Fibroblast of the aortic adventitia (primary cell): ENCODE measurements around the gene LIPA. TPM values are rescaled to one million over a fixed set of nuclear protein-coding genes. Genes with fewer than 3 reads are reported as not detected.

ENCODE experiments used
- DNase-seq: peaks from one replicate; pipeline ENCODE4 v3.0.0-alpha.2; 2010; ENCODE audit warnings: low read depth
- H3K4me3 ChIP-seq: 2 replicates; pipeline ENCODE4 v1.5.1; 2011; ENCODE audit warnings: low read depth, mild to moderate bottlenecking, control low read depth, low read length, moderate library complexity
- CTCF ChIP-seq: IDR thresholded peaks from 2 replicates; pipeline ENCODE4 v1.5.1; 2011; ENCODE audit warnings: mild to moderate bottlenecking, low read length, control low read depth, inconsistent platforms; ENCODE audit not compliant: insufficient read depth
- total RNA-seq: library from RNA; depleted of rRNA; stranded (reverse); fragments of >200 nt; gene quantifications from 2 replicates; pipeline ENCODE4 v1.2.3, GENCODE V29; 2012; ENCODE audit warnings: low replicate concordance

LIPA gene
- total RNA-seq, 1 donor: 55.2 TPM

- TF ChIP-seq CTCF: no peak
- H3K4me3 ChIP-seq: no peak overlapping the region
- DNase-seq: no peak
These were observed 16.3 kb downstream of the LIPA start for GRCh38 chr10:89235073-89235798.

GRCh38 chr10:89233033-89233432 is 18.5 kb downstream of the LIPA start:
- no peak overlapping the region for H3K4me3 ChIP-seq
- DNase-seq: no peak
- TF ChIP-seq CTCF: no peak

GRCh38 chr10:89228962-89229361 is 22.6 kb downstream of the LIPA start:
- no peak for TF ChIP-seq CTCF
- H3K4me3 ChIP-seq: no peak overlapping the region
- DNase-seq: no peak

- no peak for TF ChIP-seq CTCF
- no peak for DNase-seq
- no peak overlapping the region for H3K4me3 ChIP-seq
These were observed 23.4 kb downstream of the LIPA start for GRCh38 chr10:89228146-89228545.

- no peak overlapping the region for H3K4me3 ChIP-seq
- DNase-seq: no peak
- no peak for TF ChIP-seq CTCF
These were observed 24.7 kb downstream of the LIPA start for GRCh38 chr10:89226891-89227290.

GRCh38 chr10:89224739-89225443 is 26.7 kb downstream of the LIPA start:
- DNase-seq: peak; percentile 22
- H3K4me3 ChIP-seq: no peak overlapping the region
- TF ChIP-seq CTCF: peak; percentile 42
